IgD-negative memory B cell (primary cell): ENCODE results near the gene PKNOX2. TPM values are rescaled to one million over a fixed set of nuclear protein-coding genes. Genes with fewer than 3 reads are reported as not detected.

ENCODE experiments used
- H3K27ac Mint-ChIP-seq, 3 donors: one replicate each; pipeline ENCODE4 v1.8.0; 2020 to 2022; ENCODE audit warnings: mild to moderate bottlenecking in 3 of 3, mixed read lengths in 3 of 3, moderate library complexity in 1 of 3
- H3K27me3 Mint-ChIP-seq: one replicate; pipeline ENCODE4 v1.8.0; 2021; ENCODE audit warnings: mixed read lengths
- H3K36me3 Mint-ChIP-seq: one replicate; pipeline ENCODE4 v1.8.0; 2020; ENCODE audit warnings: mild to moderate bottlenecking, mixed read lengths
- H3K4me1 Mint-ChIP-seq, 3 donors: one replicate each; pipeline ENCODE4 v1.8.0; 2020 to 2022; ENCODE audit warnings: mixed read lengths in 3 of 3, mild to moderate bottlenecking in 1 of 3
- H3K4me3 Mint-ChIP-seq, 4 donors: one replicate each; pipeline ENCODE4 v1.8.0; 2020 to 2022; ENCODE audit warnings: mild to moderate bottlenecking in 4 of 4, mixed read lengths in 4 of 4, moderate library complexity in 3 of 4
- H3K9me3 Mint-ChIP-seq, 3 donors: one replicate each; pipeline ENCODE4 v1.8.0; 2020 to 2021; ENCODE audit warnings: mixed read lengths in 3 of 3, mild to moderate bottlenecking in 1 of 3
- polyA plus RNA-seq: library from polyadenylated mRNA; unstranded; fragments of 300-500 nt; fragmentation: Illumina TruSeq; gene quantifications from one replicate; pipeline ENCODE4 v1.2.3, GENCODE V29; 2021

Gene PKNOX2
- polyA plus RNA-seq, 1 donor from 2014 or later: not detected

- Mint-ChIP-seq H3K27me3 (peaks cover 16% of the 10 kb centered on the region), H3K27ac (no peak overlapping the region), H3K9me3 (no peaks in the 10 kb centered on the region), H3K4me3 (no peak overlapping the region), H3K36me3 (peaks cover 1% of the 10 kb centered on the region), H3K4me1 (peaks cover 0 to 5% (median 4%) of the 10 kb centered on the region in 3 donors)
Measured at GRCh38 chr11:125394296-125394695, 229.7 kb downstream of the PKNOX2 start.

GRCh38 chr11:125397421-125397820, 232.9 kb downstream of the PKNOX2 start:
- H3K4me3 Mint-ChIP-seq: no peak overlapping the region
- H3K9me3 Mint-ChIP-seq: no peaks in the 10 kb centered on the region
- H3K4me1 Mint-ChIP-seq: peaks cover 1 to 6% (median 4%) of the 10 kb centered on the region in 3 donors
- H3K27me3 Mint-ChIP-seq: peaks cover 26% of the 10 kb centered on the region
- no peak overlapping the region for H3K27ac Mint-ChIP-seq
- H3K36me3 Mint-ChIP-seq: no peaks in the 10 kb centered on the region

DNA sequence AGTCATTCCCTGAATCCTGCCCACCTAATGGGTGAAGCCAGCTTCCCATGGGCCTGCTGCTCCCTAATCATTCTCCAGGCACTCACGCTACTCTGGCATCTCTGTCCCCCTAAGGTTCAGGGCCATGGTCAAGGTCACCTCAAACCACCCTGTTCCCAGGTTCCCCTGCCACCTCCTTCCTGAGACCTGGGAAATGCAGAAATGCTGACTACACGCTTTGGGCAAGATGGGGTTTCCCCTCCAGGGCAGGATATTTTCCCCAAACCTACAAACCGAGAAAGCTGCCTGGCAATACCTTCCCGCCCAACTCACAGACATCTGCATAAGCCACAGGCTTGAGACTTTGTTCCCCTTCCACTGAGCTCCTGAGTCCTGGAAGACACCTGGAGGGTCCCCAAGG, 233.9 kb downstream of the PKNOX2 start:
- no peaks in the 10 kb centered on the region for H3K9me3 Mint-ChIP-seq
- no peak overlapping the region for H3K4me3 Mint-ChIP-seq
- peaks cover 29% of the 10 kb centered on the region for H3K27me3 Mint-ChIP-seq
- H3K4me1 Mint-ChIP-seq: peaks cover 1 to 10% (median 4%) of the 10 kb centered on the region in 3 donors
- no peak overlapping the region for H3K27ac Mint-ChIP-seq
- no peaks in the 10 kb centered on the region for H3K36me3 Mint-ChIP-seq

DNA sequence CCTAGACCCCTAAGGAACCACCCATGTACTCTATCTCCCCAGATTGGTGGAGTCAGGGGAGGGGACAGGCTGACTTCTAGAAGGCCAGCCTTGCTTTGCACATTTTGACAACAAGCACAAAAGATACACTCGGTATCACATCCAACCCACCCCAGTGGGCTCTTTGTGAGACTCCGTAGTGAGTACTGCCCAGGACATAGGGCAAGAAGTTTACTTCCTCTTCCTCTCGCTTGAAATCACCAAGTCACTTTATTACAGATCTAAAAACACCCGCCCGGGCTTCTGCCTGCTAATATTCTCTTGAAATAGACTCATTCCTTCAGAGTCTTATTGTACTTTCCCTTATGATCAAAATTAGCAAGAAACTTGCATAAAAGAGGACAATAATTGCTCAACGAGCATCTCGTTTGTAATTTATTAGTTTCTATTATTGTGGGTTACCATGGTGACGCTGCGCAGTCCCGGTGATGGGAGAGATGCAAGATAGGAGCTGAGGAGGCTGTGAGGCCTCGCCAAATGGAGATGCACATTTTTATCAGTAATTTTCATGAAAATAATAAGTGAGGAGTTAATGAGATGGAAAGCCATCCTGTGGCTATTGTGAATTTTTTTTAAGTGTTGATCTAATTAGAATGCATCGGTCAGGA, 234.6 kb downstream of the PKNOX2 start:
- no peaks in the 10 kb centered on the region for H3K9me3 Mint-ChIP-seq
- H3K27ac Mint-ChIP-seq: no peak overlapping the region

DNA sequence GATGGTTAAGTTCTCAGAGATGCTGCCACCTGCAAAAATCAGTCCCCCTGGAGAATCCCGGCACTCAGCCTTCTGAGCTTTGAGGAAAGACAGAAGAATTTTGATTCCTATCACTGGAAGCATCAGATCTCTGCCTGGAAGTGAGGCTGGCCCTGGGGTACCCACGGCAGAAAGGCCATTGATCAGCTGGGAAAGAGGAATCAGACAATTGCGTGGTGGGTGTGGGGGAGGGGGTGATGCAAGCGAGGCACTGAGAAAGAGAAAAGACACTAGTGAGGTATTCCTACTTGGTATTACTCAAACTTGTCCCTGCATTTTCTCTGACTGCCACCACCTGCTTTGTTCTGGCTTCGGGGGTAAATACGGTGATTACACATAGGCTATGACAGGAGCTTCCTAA, 235.4 kb downstream of the PKNOX2 start:
- Mint-ChIP-seq H3K36me3 (no peaks in the 10 kb centered on the region), H3K4me3 (no peak overlapping the region), H3K27me3 (peaks cover 33% of the 10 kb centered on the region), H3K4me1 (peaks cover 2 to 13% (median 5%) of the 10 kb centered on the region in 3 donors), H3K27ac (no peak overlapping the region), H3K9me3 (no peaks in the 10 kb centered on the region)

More for the DNA sequence above, 234.6 kb downstream of the PKNOX2 start:
- Mint-ChIP-seq H3K36me3 (no peaks in the 10 kb centered on the region), H3K4me1 (peaks cover 1 to 10% (median 4%) of the 10 kb centered on the region in 3 donors), H3K27me3 (peaks cover 29% of the 10 kb centered on the region), H3K4me3 (no peak overlapping the region)

DNA sequence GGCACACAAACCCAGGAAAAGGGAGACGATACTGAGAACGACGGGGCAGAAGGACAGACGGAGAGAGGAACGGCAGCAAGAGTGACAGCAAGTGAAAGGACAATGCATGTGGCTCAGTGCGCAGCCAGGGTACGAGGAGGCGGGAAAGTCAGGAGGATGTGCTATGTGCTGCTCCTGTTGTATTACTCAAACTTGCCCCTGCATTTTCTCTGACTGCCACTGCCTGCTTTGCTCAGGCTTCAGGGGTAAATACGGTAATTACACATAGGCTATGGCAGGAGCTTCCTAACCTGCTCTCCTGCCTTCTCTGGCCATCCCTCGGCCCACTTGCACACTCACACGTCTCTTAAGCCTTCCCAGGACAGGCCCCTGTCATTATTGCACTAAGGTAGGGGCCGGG, 236.7 kb downstream of the PKNOX2 start:
- Mint-ChIP-seq H3K36me3 (no peaks in the 10 kb centered on the region), H3K27ac (peak overlapping the region in 1 of 3 donors; percentile 72), H3K9me3 (no peaks in the 10 kb centered on the region), H3K27me3 (peaks cover 38% of the 10 kb centered on the region), H3K4me3 (no peak overlapping the region), H3K4me1 (peaks cover 3 to 15% (median 8%) of the 10 kb centered on the region in 3 donors)

GRCh38 chr11:125401746-125402145, 237.2 kb downstream of the PKNOX2 start:
- peak overlapping the region in 1 of 3 donors; percentile 72 for H3K27ac Mint-ChIP-seq
- H3K27me3 Mint-ChIP-seq: peaks cover 38% of the 10 kb centered on the region

GRCh38 chr11:125402435-125402834, 237.9 kb downstream of the PKNOX2 start:
- Mint-ChIP-seq H3K27me3 (peaks cover 38% of the 10 kb centered on the region), H3K4me1 (peaks cover 3 to 15% (median 8%) of the 10 kb centered on the region in 3 donors), H3K9me3 (no peaks in the 10 kb centered on the region), H3K36me3 (peaks cover 2% of the 10 kb centered on the region), H3K27ac (no peak overlapping the region), H3K4me3 (no peak overlapping the region)

More at GRCh38 chr11:125401746-125402145, 237.2 kb downstream of the PKNOX2 start:
- Mint-ChIP-seq H3K4me3 (no peak overlapping the region), H3K9me3 (no peaks in the 10 kb centered on the region), H3K4me1 (peaks cover 3 to 15% (median 8%) of the 10 kb centered on the region in 3 donors), H3K36me3 (peaks cover 2% of the 10 kb centered on the region)

DNA sequence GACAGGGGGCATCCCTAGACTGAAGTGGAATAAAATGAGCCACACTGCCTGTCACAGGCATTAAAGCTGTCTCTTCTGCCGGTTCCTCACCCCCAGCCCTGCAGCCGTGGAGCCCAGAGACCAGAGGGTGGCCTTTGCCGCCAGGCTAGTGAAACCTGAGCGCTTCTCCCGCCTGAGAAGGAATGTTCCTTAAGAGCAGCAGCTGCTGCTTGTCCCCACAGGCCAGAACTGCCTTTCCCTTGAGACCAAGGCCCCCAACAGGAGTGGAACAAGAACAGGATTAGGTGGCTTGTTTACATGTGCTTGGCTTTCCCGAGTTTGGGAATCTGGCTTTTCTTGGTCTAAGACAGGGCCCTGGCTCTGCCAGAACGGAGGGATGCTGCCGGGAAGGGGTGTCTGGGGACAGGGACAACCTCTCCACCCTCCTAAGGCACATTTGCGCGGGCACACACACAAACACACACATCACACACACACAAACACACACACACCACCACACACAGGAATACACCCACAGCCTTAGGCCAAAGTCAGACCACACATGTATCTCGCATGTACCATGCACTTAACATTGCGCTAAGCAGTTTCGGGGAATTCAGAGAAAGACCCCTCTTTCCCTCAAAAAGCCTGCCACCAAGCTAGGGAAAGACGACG, 239.7 kb downstream of the PKNOX2 start:
- H3K9me3 Mint-ChIP-seq: no peaks in the 10 kb centered on the region
- H3K4me1 Mint-ChIP-seq: peaks cover 3 to 10% (median 4%) of the 10 kb centered on the region in 3 donors
- H3K36me3 Mint-ChIP-seq: peaks cover 2% of the 10 kb centered on the region
- peaks cover 39% of the 10 kb centered on the region for H3K27me3 Mint-ChIP-seq
- no peak overlapping the region for H3K27ac Mint-ChIP-seq
- H3K4me3 Mint-ChIP-seq: no peak overlapping the region

GRCh38 chr11:125404811-125405790, 240.6 kb downstream of the PKNOX2 start:
- Mint-ChIP-seq H3K27me3 (peaks cover 39% of the 10 kb centered on the region), H3K4me3 (peak overlapping the region in 1 of 4 donors; percentile 23), H3K36me3 (peaks cover 2% of the 10 kb centered on the region), H3K9me3 (no peaks in the 10 kb centered on the region), H3K27ac (no peak overlapping the region), H3K4me1 (peaks cover 2 to 8% (median 4%) of the 10 kb centered on the region in 3 donors)

DNA sequence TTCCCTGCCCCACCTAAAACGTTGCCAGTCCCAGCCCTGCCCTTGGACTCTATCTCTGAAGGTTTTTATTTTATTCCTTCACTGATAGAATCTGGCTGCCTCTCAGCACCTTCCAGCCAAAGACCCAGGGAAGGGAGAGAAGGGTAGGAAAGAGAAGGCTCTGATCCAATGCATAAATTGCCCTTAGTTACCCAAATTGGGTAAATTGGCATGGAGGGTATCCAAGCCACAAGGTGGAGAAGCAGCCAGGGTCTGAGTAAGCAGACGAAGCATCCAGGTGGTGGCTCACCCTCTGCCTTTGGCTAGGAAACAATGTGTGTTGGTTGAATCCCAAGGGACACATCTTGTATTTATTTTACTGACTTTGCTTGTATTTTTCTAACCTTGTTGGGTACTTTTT, 242.5 kb downstream of the PKNOX2 start:
- no peak overlapping the region for H3K4me3 Mint-ChIP-seq
- peaks cover 2% of the 10 kb centered on the region for H3K36me3 Mint-ChIP-seq
- H3K4me1 Mint-ChIP-seq: peaks cover 2 to 8% (median 4%) of the 10 kb centered on the region in 3 donors
- H3K27me3 Mint-ChIP-seq: peaks cover 28% of the 10 kb centered on the region
- no peaks in the 10 kb centered on the region for H3K9me3 Mint-ChIP-seq
- H3K27ac Mint-ChIP-seq: no peak overlapping the region

GRCh38 chr11:125408311-125408711, 243.8 kb downstream of the PKNOX2 start:
- no peaks in the 10 kb centered on the region for H3K9me3 Mint-ChIP-seq
- peaks cover 2 to 6% (median 4%) of the 10 kb centered on the region in 3 donors for H3K4me1 Mint-ChIP-seq
- H3K36me3 Mint-ChIP-seq: peaks cover 2% of the 10 kb centered on the region
- no peak overlapping the region for H3K4me3 Mint-ChIP-seq
- no peak overlapping the region for H3K27ac Mint-ChIP-seq
- peaks cover 26% of the 10 kb centered on the region for H3K27me3 Mint-ChIP-seq

DNA sequence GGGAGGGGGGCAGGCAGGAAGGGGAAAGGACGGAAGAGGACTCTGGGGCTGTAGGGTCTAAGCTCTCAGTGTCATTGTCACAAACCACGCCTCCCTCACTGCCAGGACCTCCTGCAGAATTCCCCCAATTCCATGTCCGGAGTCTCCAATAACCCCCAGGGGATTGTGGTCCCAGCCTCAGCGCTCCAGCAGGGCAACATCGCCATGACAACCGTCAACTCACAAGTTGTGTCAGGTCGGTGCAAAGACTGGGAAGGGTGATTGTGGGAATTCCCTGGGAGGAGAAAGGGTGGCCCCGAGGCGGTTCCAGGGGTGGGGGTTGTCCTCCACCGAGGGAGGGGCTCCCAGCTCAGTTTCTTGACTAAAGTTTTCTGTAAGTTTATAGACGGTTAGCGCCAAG, 245.5 kb downstream of the PKNOX2 start:
- H3K4me1 Mint-ChIP-seq: peaks cover under 1 to 2% (median 1%) of the 10 kb centered on the region in 3 donors
- H3K27me3 Mint-ChIP-seq: peaks cover 20% of the 10 kb centered on the region
- H3K4me3 Mint-ChIP-seq: no peak overlapping the region
- no peaks in the 10 kb centered on the region for H3K9me3 Mint-ChIP-seq
- H3K36me3 Mint-ChIP-seq: peaks cover 2% of the 10 kb centered on the region
- no peak overlapping the region for H3K27ac Mint-ChIP-seq

GRCh38 chr11:125412177-125412496, 247.6 kb downstream of the PKNOX2 start:
- Mint-ChIP-seq H3K9me3 (no peaks in the 10 kb centered on the region), H3K27me3 (peaks cover 15% of the 10 kb centered on the region), H3K4me1 (peaks cover 0 to 1% (median 0%) of the 10 kb centered on the region in 3 donors), H3K27ac (peak overlapping the region in 1 of 3 donors; percentile 86), H3K36me3 (no peaks in the 10 kb centered on the region), H3K4me3 (no peak overlapping the region)

DNA sequence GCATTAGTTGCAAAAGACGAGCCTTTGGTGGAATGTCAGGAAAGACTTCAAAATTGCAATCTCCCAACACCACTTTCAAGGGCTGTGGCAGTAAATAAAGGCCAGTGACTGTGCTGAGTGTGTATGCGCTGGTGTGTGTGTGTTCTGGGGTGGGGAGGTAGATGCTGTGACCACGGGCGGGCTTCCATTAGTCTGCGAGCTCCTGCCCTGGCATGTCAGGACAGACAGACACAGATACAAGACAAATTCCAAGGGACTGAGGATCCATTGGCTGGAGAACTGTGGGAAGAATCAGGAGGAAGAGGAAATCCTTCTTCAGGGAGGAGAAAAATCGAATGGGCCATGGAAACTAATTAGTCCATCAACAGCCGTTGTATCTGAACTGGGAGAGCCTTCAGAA, 248.0 kb downstream of the PKNOX2 start:
- Mint-ChIP-seq H3K4me3 (no peak overlapping the region), H3K36me3 (no peaks in the 10 kb centered on the region), H3K27me3 (peaks cover 17% of the 10 kb centered on the region), H3K4me1 (peaks cover 0 to 1% (median 0%) of the 10 kb centered on the region in 3 donors), H3K9me3 (no peaks in the 10 kb centered on the region), H3K27ac (peak overlapping the region in 1 of 3 donors; percentile 86)
